Stimulated activated CD4-positive, alpha-beta T cell treated with anti-CD3 and anti-CD28 coated beads, Interleukin-4, amount 100 ng/mL, for 48 hours (primary cell): Measurements from ENCODE around the gene RPA1.

ENCODE experiments used
- DNase-seq, 2 donors: peaks; one replicate each; pipeline ENCODE4 v3.0.0-alpha.2; 2020; ENCODE audit warnings: low read depth in 2 of 2

The RPA1 gene

DNA sequence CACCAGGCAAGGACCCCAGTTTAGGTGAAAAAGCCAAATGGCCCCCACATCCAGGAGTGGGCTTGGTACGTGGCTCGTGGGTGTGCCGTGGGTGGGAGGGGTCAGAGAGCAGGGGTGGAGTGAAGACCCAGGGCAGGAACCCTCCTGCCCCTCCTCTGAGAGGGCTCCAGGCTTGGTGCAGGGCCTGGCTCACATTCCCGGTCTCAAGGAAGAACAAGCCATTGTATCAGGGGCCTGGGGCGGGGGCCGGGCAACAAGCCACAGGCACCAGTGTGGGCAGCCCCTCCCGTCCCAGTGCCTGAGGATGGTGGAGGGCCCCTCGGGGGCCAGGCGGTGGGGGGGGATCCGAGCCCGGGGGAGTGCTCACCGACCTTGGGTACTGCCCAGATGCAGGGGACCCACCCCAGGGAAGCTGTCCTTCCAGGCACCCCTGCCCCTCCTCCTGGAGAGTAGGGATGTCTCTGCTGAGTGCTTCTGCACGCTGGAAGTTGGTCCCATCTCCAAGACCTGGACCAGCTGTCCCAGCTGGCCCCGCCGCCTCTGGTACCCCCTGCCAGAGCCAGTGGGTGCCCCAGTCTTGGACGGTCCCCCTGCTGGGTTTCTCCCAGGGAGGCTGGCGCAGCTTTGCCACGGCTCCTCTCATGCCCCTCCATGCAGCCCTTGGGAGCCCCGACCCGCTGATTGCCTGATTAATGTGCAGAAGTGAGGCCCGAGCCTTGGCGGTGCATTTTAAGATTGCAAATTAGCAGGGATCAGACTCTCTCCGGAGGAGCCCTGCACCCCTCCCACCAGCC, 111.7 kb downstream of the RPA1 start:
- DNase-seq = no peak

DNA sequence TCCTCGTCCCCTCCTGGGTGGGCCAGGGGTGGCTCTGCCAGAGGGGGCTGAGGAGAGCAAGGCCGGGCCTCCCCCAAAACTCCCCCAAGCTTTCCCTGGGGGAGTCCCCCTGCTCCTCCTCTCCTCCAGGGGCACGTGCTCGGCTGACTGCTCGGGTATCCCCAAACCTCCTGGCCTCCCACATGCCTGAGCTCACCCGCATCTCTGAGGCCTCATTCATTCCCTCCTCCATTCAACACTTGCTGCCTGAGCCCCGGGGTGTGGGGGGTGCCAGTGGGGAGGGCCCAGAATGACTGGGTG, 112.2 kb downstream of the RPA1 start:
- no peak for DNase-seq

DNA sequence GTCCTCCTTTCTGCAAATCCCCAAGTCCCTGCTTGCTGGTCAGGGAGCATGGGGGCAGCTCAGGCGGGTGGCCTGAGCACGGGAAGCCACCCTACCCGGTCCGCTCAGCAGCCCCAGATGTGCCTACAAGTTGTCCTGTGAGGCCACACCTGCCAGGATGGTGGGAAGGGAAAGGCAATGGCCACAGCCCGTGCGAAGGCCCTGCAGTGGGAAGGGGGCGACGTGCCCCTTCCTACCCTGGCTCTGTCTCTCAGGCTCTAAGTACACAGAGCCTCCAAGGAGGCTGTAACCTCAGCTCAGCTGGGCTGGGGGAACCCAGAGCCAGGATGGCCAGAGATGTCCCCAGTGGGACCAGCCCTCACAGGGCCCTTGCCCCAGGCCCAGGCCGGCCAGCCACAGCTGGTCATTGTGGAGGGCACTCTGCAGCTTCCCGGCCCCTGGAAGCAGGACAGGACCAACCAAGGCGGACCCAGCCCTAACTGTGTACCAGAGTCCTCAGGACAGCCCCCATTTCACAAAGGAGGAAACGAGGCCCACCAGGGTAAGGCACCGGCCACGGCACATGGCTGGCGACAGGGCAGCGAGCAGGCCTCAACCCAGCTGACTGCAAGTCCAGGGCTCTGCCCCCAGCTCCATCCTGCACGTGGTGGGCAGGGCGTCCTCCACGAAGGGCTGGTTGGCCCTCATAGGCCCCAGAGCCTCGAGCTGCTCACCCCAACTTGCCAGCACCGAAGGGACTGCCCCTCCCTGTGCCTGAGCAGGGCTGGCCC, 113.0 kb downstream of the RPA1 start:
- no peak for DNase-seq

DNA sequence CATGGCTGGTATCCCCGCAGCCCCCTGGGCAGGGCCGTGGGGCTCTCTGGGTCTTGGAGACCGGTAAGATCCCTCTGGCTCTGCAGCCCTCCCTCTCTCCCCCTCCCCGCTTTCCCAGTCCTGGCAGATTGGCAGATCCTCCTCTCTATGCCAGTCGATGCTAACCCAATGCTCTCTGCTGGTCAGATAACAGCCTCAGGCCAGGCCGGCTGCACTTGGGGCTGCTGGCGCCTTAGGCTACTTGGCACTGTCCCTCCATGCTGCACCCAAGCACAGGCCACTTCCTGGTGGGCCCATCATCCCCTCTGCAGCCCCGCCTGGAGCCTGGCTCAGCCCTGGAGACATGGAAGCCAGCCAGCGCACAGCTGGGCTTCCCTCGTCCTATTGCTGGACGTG, 113.6 kb downstream of the RPA1 start:
- DNase-seq = no peak

DNA sequence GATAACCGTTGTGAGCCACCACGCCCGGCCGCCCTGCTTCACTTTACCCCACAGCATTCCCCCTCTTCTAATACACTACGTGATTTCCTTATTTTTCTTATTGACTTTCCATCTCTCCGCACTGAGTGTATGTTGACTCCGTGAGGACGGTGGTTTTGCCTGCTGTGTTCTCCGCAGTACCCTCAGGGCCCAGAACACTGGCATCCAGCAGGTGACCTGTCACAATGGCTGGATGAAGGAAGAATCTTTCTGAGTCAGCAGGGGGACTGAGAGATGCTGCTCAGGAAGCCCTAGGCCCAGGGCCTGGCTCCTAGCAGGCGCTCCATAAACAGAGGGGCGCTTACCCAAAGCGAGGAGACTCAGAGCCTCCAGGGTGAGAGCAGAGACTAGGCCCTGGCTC, 115.8 kb downstream of the RPA1 start:
- DNase-seq = no peak

DNA sequence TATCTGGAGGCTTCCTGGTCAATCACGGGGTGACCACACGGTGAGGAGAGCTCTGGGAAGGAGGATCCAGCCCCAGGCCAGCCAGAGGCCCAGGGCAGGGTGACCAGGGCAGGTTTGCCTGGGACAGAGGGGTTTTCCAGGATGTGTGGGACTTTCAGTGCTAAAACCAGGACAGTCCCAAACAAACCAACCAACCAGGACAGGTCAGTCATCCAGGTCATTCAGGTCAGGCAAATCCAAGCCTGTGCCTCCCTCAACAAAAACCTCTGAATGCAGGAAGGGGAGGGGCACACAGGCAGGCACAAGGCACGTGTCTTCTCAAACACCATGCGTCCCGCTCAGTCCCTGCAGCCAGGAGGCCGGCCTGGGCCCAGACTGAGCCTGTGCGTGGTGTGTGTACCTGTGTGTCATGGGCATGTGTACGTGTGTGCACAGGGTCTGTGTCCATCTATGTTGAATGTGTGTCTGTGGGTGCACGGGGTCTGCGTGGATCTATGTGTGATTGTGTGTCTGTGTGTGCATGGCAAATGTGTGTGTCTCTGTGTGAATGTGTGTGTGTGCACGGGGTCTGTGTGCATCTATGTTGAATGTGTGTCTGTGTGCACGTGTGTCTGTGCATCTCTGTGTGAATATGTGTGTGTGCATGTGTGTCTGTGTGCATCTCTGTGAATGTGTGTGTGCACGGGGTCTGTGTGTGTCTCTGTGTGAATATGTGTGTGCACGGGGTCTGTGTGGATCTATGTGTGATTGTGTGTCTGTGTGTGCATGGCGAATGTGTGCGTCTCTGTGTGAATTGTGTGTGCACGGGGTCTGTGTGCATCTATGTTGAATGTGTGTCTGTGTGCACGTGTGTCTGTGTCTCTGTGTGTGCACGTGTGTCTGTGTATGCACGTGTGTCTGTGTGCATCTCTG, 116.5 kb downstream of the RPA1 start:
- no peak for DNase-seq

DNA sequence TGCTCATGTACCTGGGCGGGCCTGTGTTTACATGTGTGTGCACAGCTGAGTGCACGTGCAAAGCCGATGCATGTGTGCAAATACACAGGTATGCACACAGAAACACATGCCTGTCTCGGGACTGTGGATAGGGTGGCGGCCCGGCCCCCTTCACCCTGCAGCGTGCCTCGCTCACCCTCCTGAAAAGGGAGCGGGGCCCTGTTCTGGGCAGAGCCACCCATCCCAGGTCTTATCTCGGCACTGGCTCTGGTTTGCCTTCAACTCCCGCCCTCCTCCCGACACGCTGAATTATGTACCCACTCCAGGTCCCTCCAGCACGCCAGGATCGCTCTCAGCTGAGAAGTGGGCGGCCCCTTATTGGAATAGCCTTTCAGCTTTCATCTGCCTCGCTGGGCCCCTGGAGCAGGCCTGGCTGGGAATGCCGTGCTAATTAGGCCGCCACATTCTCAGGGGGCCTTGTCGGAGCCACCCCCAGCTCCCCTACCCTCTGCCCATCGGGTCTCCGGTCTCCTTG, 117.5 kb downstream of the RPA1 start:
- no peak for DNase-seq

DNA sequence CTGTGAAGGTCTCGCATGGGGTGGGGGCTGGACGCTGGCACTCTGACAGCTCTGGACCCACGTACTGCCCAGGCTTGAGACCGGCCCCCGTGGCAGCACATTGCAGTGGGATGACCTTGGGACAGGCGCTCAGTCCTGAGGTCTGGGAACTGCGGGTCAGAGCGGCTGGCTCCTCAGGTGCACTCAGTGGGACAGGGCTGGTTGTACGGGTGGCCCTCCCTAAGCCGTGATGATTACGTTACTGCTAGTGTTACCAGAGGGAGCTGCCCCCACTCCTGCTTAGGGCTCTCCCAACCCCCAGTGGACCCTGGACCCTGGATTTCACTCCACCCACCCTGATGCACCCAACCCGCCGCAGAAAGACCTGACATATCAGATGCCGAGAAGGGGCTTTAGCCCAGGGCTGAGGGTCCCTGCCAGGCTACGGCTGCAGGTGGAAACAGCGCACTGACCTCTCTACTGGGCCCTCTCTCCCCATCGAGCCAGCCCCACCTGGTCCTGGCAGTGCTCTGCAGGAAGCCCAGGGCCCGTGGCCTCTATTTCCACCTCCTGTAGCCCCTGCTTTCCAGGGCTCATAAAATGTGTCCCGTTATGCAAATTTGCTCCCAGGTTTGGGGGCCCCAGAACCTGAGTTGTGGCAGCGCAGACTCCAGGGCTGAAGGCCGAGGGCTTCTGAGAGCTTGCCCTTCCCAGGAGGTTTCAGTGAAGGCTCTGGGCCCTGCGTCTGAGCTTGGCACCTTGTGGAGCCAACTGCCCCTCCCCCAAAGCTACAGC, 118.1 kb downstream of the RPA1 start:
- no peak for DNase-seq

DNA sequence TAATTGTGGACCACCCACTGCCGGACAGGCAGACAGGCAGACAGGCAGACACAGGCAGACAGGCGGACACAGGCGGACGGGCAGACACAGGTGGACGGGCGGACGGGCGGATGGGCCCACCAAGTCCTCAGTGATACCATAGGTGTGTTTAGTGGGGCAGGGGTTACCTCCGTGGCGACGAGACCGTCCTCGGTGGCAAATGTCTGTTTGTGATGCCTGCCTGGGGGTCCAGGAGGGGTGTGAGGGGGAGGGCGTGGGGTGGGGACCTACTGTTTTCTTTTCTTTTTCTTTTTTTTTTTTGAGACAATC, 118.7 kb downstream of the RPA1 start:
- no peak for DNase-seq
